ENCODE results near the gene PTPRK. TPM values are rescaled to one million over a fixed set of nuclear protein-coding genes. Genes with fewer than 3 reads are reported as not detected.

PTPRK gene
- polyA plus RNA-seq, 1 donor (not counting 4 experiments of a cell fraction or from before 2014, with no cell fraction given): 52.7 TPM

- Histone ChIP-seq H3K4me2 (ENCODE audit: control insufficient read depth, extremely low read depth, insufficient read depth, low read depth, low read length) (peak overlapping the region; percentile 11), H3K4me3 (ENCODE audit: control insufficient read depth in 2 of 3, extremely low read depth in 1 of 3, insufficient read depth in 2 of 3, low read depth in 1 of 3, low read length in 3 of 3) (no peak overlapping the region), H3K27ac (ENCODE audit: control insufficient read depth, insufficient read depth, low read length) (no peak overlapping the region)
These were observed 41.2 kb downstream of the PTPRK start for GRCh38 chr6:128479048-128479666.

GRCh38 chr6:128478230-128479047, 42.0 kb downstream of the PTPRK start:
- Histone ChIP-seq H3K4me1 (ENCODE audit: control insufficient read depth, extremely low read depth, insufficient read depth, low read length) (peaks cover 24% of the 10 kb centered on the region), H3K9me3 (ENCODE audit: control insufficient read depth, low read depth, low read length) (no peaks in the 10 kb centered on the region), H3K27ac (ENCODE audit: control insufficient read depth, insufficient read depth, low read length) (no peak overlapping the region), H3K9ac (ENCODE audit: control insufficient read depth, extremely low read depth, insufficient read depth, low read length) (no peak overlapping the region), H3K27me3 (ENCODE audit: control insufficient read depth, extremely low read depth, insufficient read depth, low read length) (no peaks in the 10 kb centered on the region), H3K4me2 (ENCODE audit: control insufficient read depth, extremely low read depth, insufficient read depth, low read depth, low read length) (peak overlapping the region; percentile 11), H2AFZ (ENCODE audit: control insufficient read depth, low read length) (no peak overlapping the region), H3K36me3 (ENCODE audit: control insufficient read depth in 2 of 2, extremely low read depth in 1 of 2, insufficient read depth in 2 of 2, low read length in 2 of 2) (no peaks in the 10 kb centered on the region), H4K20me1 (ENCODE audit: control insufficient read depth, extremely low read depth, insufficient read depth, low read length) (no peaks in the 10 kb centered on the region), H3K4me3 (ENCODE audit: control insufficient read depth in 2 of 3, extremely low read depth in 1 of 3, insufficient read depth in 2 of 3, low read depth in 1 of 3, low read length in 3 of 3) (no peak overlapping the region), H3K9me1 (ENCODE audit: control insufficient read depth, extremely low read depth, insufficient read depth, low read length) (no peaks in the 10 kb centered on the region), H3K79me2 (ENCODE audit: control insufficient read depth, insufficient read depth, low read length) (peaks cover 94% of the 10 kb centered on the region)
- TF ChIP-seq CTCF (optimal IDR thresholded peaks at IDR 0.05 in 1 of 3, IDR thresholded peaks at IDR 0.05 in 1 of 3, conservative IDR thresholded peaks at IDR 0.05 in 1 of 3; ENCODE audit: extremely low read depth in 1 of 3, insufficient read depth in 2 of 3, low read length in 3 of 3) (no peak), EZH2 (IDR thresholded peaks at IDR 0.05; ENCODE audit: low read length) (no peak)
- dilution Hi-C loops (cut with MboI; ENCODE audit: extremely low pct_ligation_motif_present, low sequenced_read_pairs): no loop called here
- FAIRE-seq (peak; percentile 66), DNase-seq (ENCODE audit: low read depth, low spot score) (no peak)

More at GRCh38 chr6:128479048-128479666, 41.2 kb downstream of the PTPRK start:
- dilution Hi-C loops (cut with MboI; ENCODE audit: extremely low pct_ligation_motif_present, low sequenced_read_pairs): no loop called here
- DNase-seq (ENCODE audit: low read depth, low spot score) (no peak), FAIRE-seq (peak; percentile 17)
- Histone ChIP-seq H3K27me3 (ENCODE audit: control insufficient read depth, extremely low read depth, insufficient read depth, low read length) (no peaks in the 10 kb centered on the region), H3K36me3 (ENCODE audit: control insufficient read depth in 2 of 2, extremely low read depth in 1 of 2, insufficient read depth in 2 of 2, low read length in 2 of 2) (no peaks in the 10 kb centered on the region), H2AFZ (ENCODE audit: control insufficient read depth, low read length) (no peak overlapping the region), H3K9ac (ENCODE audit: control insufficient read depth, extremely low read depth, insufficient read depth, low read length) (no peak overlapping the region), H3K4me1 (ENCODE audit: control insufficient read depth, extremely low read depth, insufficient read depth, low read length) (peaks cover 22% of the 10 kb centered on the region), H3K9me1 (ENCODE audit: control insufficient read depth, extremely low read depth, insufficient read depth, low read length) (no peaks in the 10 kb centered on the region), H3K9me3 (ENCODE audit: control insufficient read depth, low read depth, low read length) (no peaks in the 10 kb centered on the region), H4K20me1 (ENCODE audit: control insufficient read depth, extremely low read depth, insufficient read depth, low read length) (no peaks in the 10 kb centered on the region), H3K79me2 (ENCODE audit: control insufficient read depth, insufficient read depth, low read length) (peaks cover 94% of the 10 kb centered on the region)
- no peak for TF ChIP-seq CTCF (optimal IDR thresholded peaks at IDR 0.05 in 1 of 3, IDR thresholded peaks at IDR 0.05 in 1 of 3, conservative IDR thresholded peaks at IDR 0.05 in 1 of 3; ENCODE audit: extremely low read depth in 1 of 3, insufficient read depth in 2 of 3, low read length in 3 of 3)
- no peak for TF ChIP-seq EZH2 (IDR thresholded peaks at IDR 0.05; ENCODE audit: low read length)

Data from keratinocyte (primary cell).